Fibroblast of upper back skin (primary cell): ENCODE measurements around the gene ACTN2.

Experiments
- DNase-seq: peaks from one replicate; pipeline ENCODE4 v3.0.0-alpha.2; 2013

Gene ACTN2

GRCh38 chr1:236692128-236692527 lies 5.8 kb downstream of the ACTN2 start:
- no peak for DNase-seq

DNA sequence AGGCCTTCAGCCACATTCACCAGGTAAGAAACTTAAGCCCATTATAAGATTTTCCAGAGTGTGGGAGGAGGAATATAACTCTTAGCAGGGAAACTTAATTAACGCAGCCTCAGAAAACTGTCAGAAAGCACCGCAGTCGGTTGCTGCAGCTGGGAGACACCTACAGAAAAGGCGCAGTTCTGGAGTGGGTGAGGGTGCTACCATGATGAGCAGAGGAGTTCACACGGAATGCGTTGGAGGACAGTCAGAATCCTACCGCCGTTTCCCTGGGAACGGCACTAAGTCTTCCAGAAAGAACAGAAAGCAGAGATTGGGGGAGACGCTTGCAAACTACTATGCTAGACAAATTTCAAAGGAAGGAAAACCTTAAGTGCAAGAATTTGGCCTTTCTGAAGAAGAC lies 6.4 kb downstream of the ACTN2 start:
- DNase-seq = no peak

GRCh38 chr1:236699366-236699765 lies 13.1 kb downstream of the ACTN2 start:
- DNase-seq = no peak

DNA sequence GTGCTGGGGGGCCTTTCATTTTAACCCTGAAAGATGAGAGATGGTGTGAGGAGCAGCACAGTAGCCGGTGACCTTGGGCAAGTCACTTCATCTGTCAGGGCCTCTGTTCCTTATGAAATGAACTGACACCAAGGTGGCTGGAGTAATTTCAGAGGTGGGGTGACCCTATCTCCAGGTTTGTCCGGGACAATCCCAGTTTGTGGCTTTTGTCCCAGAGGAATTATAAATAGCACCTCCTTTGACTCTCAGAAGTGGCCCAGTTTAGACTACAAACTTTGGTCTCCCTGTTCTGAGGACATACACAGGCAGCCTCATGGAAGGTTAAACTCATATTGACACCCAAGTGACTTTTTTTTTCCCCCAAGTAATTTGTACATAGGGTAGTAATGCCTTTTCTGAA lies 14.6 kb downstream of the ACTN2 start:
- DNase-seq = no peak

GRCh38 chr1:236701782-236702181 lies 15.5 kb downstream of the ACTN2 start:
- DNase-seq = no peak

GRCh38 chr1:236702791-236703394 lies 16.6 kb downstream of the ACTN2 start:
- DNase-seq = no peak

- no peak for DNase-seq
Observed at GRCh38 chr1:236705771-236706170, 19.5 kb downstream of the ACTN2 start.

- no peak for DNase-seq
Observed at GRCh38 chr1:236706183-236706582, 19.9 kb downstream of the ACTN2 start.

DNA sequence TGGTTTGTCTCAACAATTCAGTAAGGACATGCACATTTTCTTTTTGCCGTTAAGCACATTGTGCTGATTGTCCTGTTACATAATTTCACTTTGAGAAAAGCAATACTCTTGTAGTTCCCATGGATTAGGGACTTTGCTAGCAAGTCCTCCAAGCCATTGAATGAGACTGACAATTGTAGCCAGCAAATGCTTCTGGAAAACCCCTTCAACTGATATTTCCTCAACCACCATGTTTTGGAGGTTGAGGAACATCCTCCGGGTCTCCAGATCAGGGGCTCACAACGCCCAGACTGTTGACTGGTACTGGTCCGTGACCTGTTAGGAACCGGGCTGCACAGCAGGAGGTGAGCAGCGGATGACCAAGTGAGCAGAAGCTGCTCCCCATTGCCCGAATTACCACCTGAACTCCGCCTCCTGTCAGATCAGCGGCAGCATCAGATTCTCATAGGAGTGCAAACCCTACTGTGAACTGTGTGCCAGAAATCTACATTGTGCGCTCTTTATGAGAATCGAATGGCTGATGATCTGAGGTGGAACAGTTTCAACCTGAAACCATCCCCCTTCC lies 24.1 kb downstream of the ACTN2 start:
- DNase-seq = no peak

- no peak for DNase-seq
Observed at GRCh38 chr1:236716160-236716559, 29.9 kb downstream of the ACTN2 start.

- DNase-seq = no peak
Observed at GRCh38 chr1:236717811-236718210, 31.5 kb downstream of the ACTN2 start.

DNA sequence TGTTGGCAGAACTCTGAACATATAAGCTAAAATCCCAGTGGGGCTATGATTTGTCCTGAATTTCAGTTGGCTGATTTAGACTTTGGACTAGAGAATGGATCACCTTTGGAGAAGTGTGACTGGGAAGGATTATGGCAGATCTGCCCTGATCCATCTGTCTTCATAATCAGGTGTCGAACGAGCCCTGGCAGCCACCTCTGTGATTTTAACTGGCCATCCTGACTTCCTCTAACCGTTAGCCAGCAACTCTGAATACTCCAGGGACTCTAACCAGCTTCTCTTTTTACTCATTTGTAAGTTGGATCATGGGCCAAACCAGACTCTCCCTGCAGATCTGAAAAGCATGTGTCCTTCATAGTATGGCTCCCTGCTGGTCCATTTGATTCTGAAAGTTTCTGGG lies 32.0 kb downstream of the ACTN2 start:
- no peak for DNase-seq

GRCh38 chr1:236720206-236720605 lies 33.9 kb downstream of the ACTN2 start:
- DNase-seq = no peak

- no peak for DNase-seq
Observed at GRCh38 chr1:236720611-236721010, 34.3 kb downstream of the ACTN2 start.

GRCh38 chr1:236724049-236724448 lies 37.8 kb downstream of the ACTN2 start:
- DNase-seq = no peak

DNA sequence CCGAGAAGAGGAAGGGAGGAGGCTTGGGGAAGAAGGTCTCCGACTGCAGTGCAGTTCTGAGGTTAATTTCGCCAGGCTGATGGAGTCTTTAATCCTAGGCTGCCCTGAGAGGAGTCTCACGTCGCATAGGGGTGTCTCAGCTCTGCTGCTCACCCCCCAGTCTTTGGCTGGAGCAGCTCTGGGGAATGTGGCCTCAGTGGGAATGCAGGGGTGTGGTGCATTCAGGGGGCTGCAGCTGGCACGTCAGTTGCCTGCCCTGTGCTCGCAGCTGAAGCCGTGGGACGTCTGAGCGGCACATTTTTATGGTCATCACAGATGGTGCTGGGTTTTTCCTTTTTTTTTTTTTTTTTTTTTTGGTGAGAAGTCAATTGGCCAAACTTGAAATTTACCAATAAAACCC lies 38.2 kb downstream of the ACTN2 start:
- DNase-seq = no peak

GRCh38 chr1:236725668-236726067 lies 39.4 kb downstream of the ACTN2 start:
- no peak for DNase-seq

DNA sequence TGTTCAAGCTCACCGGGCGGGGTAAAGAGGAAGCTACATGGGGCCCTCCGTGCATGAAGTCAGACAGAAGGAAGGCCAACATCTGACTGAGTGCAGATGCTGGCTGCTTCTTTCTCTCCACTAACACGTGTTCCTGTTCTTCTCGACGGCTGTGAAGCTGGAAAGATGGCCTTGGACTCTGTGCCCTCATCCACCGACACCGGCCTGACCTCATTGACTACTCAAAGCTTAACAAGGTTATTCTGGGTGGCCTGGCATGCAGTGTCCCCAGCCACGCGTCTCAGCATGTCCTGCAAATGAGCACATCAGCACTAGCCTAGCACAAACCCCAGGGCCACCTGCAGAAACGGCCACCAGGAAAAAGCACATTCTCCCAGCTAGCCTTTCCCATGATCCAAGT lies 41.2 kb downstream of the ACTN2 start:
- DNase-seq = no peak

- no peak for DNase-seq
Observed at GRCh38 chr1:236728752-236729151, 42.5 kb downstream of the ACTN2 start.

DNA sequence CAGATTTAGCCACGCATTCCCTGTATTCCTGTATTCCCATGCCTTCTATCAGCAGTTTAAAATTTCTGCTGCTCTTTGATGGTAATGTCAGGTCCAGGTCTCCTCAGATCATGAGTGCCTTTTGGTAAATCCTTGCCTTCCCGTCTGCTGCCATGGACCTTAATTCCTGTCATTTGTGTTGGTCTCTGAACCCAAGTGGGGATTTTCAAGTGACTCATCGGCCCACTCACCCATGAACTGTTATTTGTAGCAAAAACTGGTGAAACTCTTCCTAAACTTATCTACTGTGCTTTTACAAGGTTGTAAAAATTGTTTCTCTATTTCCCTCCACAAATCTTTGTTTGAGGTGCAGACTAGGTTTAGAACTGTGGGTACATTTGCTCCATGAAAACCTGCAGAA lies 47.4 kb downstream of the ACTN2 start:
- DNase-seq = no peak

- DNase-seq = no peak
Observed at GRCh38 chr1:236734141-236734765, 48.0 kb downstream of the ACTN2 start.

- DNase-seq = no peak
Observed at GRCh38 chr1:236736761-236737160, 50.5 kb downstream of the ACTN2 start.

DNA sequence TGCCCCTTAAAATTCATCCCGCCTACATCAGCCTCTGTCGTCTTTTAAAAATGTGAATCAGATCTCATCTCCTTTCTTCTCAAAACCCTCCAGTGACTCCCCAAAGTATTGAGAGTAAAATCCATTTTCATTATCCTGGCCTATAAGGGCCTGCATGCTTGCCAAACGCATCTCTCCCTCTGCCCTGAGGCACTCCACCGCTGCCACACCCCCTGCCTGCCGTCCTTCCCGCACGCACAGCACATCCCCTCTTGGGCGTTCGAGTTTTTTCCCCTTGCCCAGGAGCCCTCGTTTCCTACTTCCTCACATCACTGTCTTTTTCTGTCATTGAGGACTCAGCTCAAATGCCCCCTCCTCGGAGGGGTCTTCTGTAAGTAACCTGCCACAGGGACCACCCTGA lies 55.5 kb downstream of the ACTN2 start:
- no peak for DNase-seq

GRCh38 chr1:236742421-236743160 lies 56.3 kb downstream of the ACTN2 start:
- no peak for DNase-seq
